Astrocyte (in vitro differentiated cells and primary cell): ENCODE results near the gene ZNF768.

Experiments
- EZH2 ChIP-seq: IDR thresholded peaks from 2 replicates; pipeline ENCODE4 v1.6.1; 2012; ENCODE audit warnings: mild to moderate bottlenecking, low read length, inconsistent platforms; ENCODE audit not compliant: insufficient read depth
- TF ChIP-seq, protein P1 (sequence below): IDR thresholded peaks from 2 replicates; pipeline ENCODE4 v1.5.1; 2011; ENCODE audit warnings: low read depth, mild to moderate bottlenecking, inconsistent platforms, low read length, moderate library complexity; ENCODE audit not compliant: insufficient read depth

DNA sequence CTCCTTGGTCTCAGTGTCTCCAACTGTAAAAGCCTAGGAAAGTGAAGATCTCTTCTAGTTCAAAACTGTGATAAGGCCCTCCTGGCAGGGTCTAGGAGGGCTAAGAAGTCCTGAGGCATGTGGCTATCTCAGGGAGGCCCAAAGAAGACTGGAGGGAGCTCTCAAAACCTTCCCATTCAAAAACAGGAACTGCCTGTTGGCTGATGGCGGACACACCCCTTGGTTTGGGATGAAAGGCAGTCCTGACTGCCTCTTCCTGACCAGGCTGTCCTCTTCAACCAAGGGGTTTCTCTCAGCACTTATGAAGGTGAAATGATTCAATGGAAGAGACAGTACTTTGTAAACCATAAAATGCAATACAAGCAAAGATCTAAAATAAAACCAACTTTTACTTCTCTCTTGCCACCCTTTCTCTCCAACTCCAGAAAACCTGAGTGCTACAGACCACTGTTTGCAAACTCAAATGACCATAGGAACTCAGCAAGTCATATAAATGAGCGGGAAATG is 27.1 kb upstream of the ZNF768 start:
- TF ChIP-seq EZH2, result no peak
- TF ChIP-seq, protein P1, sequence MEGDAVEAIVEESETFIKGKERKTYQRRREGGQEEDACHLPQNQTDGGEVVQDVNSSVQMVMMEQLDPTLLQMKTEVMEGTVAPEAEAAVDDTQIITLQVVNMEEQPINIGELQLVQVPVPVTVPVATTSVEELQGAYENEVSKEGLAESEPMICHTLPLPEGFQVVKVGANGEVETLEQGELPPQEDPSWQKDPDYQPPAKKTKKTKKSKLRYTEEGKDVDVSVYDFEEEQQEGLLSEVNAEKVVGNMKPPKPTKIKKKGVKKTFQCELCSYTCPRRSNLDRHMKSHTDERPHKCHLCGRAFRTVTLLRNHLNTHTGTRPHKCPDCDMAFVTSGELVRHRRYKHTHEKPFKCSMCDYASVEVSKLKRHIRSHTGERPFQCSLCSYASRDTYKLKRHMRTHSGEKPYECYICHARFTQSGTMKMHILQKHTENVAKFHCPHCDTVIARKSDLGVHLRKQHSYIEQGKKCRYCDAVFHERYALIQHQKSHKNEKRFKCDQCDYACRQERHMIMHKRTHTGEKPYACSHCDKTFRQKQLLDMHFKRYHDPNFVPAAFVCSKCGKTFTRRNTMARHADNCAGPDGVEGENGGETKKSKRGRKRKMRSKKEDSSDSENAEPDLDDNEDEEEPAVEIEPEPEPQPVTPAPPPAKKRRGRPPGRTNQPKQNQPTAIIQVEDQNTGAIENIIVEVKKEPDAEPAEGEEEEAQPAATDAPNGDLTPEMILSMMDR, result no peak
